BE2C (cell line): ENCODE results near the gene TMEM181.

ENCODE experiments used
- DNase-seq: peaks from one replicate; pipeline ENCODE4 v3.0.0-alpha.2; 2020
- H3K27me3 ChIP-seq: fragments of 250-450 bp; sonication (Bioruptor Pico); 2 replicates; pipeline ENCODE4 v1.5.1; 2020; ENCODE audit warnings: mild to moderate bottlenecking
- H3K36me3 ChIP-seq: fragments of 250-450 bp; sonication (Bioruptor Pico); 2 replicates; pipeline ENCODE4 v1.5.1; 2020; ENCODE audit warnings: mild to moderate bottlenecking
- H3K4me1 ChIP-seq: fragments of 250-450 bp; sonication (Bioruptor Pico); 2 replicates; pipeline ENCODE4 v1.5.1; 2020
- H3K4me3 ChIP-seq: 2 replicates; pipeline ENCODE4 v1.5.1; 2011; ENCODE audit warnings: low read depth, low read length
- H3K9me3 ChIP-seq: fragments of 250-450 bp; sonication (Bioruptor Pico); 2 replicates; pipeline ENCODE4 v1.5.1; 2020
- CTCF ChIP-seq: IDR thresholded peaks from 2 replicates; pipeline ENCODE4 v1.5.1; 2012; ENCODE audit warnings: mild to moderate bottlenecking, low read depth, low read length

Gene TMEM181

GRCh38 chr6:158573542-158573931 lies 13.6 kb downstream of the TMEM181 start:
- no peak for TF ChIP-seq CTCF

GRCh38 chr6:158574800-158575199 lies 14.9 kb downstream of the TMEM181 start:
- no peak for TF ChIP-seq CTCF
- no peaks in the 10 kb centered on the region for H3K27me3 ChIP-seq
- no peaks in the 10 kb centered on the region for H3K9me3 ChIP-seq
- DNase-seq = no peak
- peaks cover 32% of the 10 kb centered on the region for H3K36me3 ChIP-seq
- H3K4me3 ChIP-seq = no peak overlapping the region
- no peaks in the 10 kb centered on the region for H3K4me1 ChIP-seq

More at GRCh38 chr6:158573542-158573931, 13.6 kb downstream of the TMEM181 start:
- Histone ChIP-seq H3K9me3 (no peaks in the 10 kb centered on the region), H3K4me1 (no peaks in the 10 kb centered on the region), H3K27me3 (no peaks in the 10 kb centered on the region), H3K4me3 (no peak overlapping the region), H3K36me3 (peaks cover 32% of the 10 kb centered on the region)
- no peak for DNase-seq

DNA sequence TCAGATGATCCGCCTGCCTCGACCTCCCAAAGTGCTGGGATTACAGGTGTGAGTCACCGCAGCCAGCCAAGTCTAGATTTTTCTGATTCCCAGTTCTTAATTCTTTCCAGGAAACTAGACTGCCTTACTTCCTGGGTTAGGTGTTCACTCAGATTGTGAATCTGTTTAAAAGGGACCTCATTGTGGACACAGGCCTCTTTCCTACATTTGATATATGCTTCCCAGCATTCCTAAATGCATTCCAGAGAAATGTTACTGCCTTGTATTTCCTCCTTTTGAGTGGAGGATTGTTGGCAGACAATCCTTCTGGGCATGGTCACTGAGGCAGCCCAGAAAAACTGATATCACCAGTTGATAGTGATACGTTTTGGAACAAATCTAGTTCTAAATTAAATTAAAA lies 15.7 kb downstream of the TMEM181 start:
- Histone ChIP-seq H3K9me3 (no peaks in the 10 kb centered on the region), H3K27me3 (no peaks in the 10 kb centered on the region), H3K4me3 (no peak overlapping the region), H3K36me3 (peaks cover 32% of the 10 kb centered on the region), H3K4me1 (no peaks in the 10 kb centered on the region)
- no peak for DNase-seq
- no peak for TF ChIP-seq CTCF

- Histone ChIP-seq H3K9me3 (no peaks in the 10 kb centered on the region), H3K27me3 (no peaks in the 10 kb centered on the region), H3K4me3 (no peak overlapping the region), H3K4me1 (no peaks in the 10 kb centered on the region), H3K36me3 (peaks cover 65% of the 10 kb centered on the region)
- no peak for TF ChIP-seq CTCF
- DNase-seq = no peak
Observed at GRCh38 chr6:158584236-158584651, 24.4 kb downstream of the TMEM181 start.

GRCh38 chr6:158586652-158587051 lies 26.8 kb downstream of the TMEM181 start:
- H3K9me3 ChIP-seq = no peaks in the 10 kb centered on the region
- no peaks in the 10 kb centered on the region for H3K27me3 ChIP-seq
- TF ChIP-seq CTCF = no peak
- H3K36me3 ChIP-seq = peaks cover 83% of the 10 kb centered on the region
- H3K4me1 ChIP-seq = no peaks in the 10 kb centered on the region
- no peak for DNase-seq
- no peak overlapping the region for H3K4me3 ChIP-seq

DNA sequence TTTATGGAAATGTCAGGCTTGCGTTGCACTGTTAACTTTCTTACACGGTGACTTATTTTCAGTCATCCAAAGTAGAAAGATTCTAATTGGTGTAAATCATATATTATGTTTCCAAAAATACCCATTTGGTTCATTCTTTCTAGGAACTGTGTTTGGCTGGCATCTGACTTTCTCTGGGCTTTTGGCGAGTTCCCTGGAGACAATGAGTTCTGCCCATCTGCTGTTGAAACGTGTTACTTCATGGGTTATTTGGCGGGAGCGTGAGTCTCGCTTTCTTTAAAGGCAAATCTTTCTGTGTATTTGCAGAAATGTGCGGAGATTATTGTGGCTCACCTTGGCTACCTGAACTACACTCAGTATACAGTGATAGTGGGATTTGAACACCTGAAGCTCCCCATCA lies 29.5 kb downstream of the TMEM181 start:
- DNase-seq = no peak
- Histone ChIP-seq H3K4me3 (no peak overlapping the region), H3K36me3 (peaks cover 86% of the 10 kb centered on the region), H3K9me3 (no peaks in the 10 kb centered on the region), H3K4me1 (no peaks in the 10 kb centered on the region), H3K27me3 (no peaks in the 10 kb centered on the region)
- TF ChIP-seq CTCF = no peak
